Chondrocyte (in vitro differentiated cells): ENCODE results near the gene HSD3B2. TPM values are rescaled to one million over a fixed set of nuclear protein-coding genes. Genes with fewer than 3 reads are reported as not detected.

ENCODE experiments used
- DNase-seq: peaks from one replicate; pipeline ENCODE4 v3.0.0; 2021; ENCODE audit warnings: mixed read lengths, low spot score
- H3K27ac Mint-ChIP-seq: one replicate; pipeline ENCODE4 v1.8.0; 2021; ENCODE audit warnings: mild to moderate bottlenecking, moderate library complexity, mixed read lengths; ENCODE audit not compliant: unreplicated experiment
- H3K27me3 Mint-ChIP-seq: 2 replicates; pipeline ENCODE4 v1.8.0; 2021; ENCODE audit warnings: low read depth, mixed read lengths
- H3K36me3 Mint-ChIP-seq: 2 replicates; pipeline ENCODE4 v1.8.0; 2021; ENCODE audit warnings: low read depth, mixed read lengths
- H3K4me1 Mint-ChIP-seq: 2 replicates; pipeline ENCODE4 v1.8.0; 2021; ENCODE audit warnings: low read depth, mild to moderate bottlenecking, mixed read lengths
- H3K4me3 Mint-ChIP-seq: one replicate; pipeline ENCODE4 v1.8.0; 2021; ENCODE audit warnings: mild to moderate bottlenecking, moderate library complexity, mixed read lengths; ENCODE audit not compliant: unreplicated experiment
- H3K9me3 Mint-ChIP-seq: 2 replicates; pipeline ENCODE4 v1.8.0; 2021; ENCODE audit warnings: low read depth, mixed read lengths
- total RNA-seq: library from RNA; stranded (reverse); gene quantifications from 3 replicates; pipeline ENCODE4 v1.2.1, GENCODE V29; 2021
- TF ChIP-seq, protein P1 (sequence below): fragments of 200-600 bp; sonication (generic); IDR thresholded peaks from 2 replicates; pipeline ENCODE4 v1.5.0; 2021; ENCODE audit warnings: antibody characterized with exemption, mild to moderate bottlenecking, moderate library complexity

Gene HSD3B2
- total RNA-seq, 1 donor from 2014 or later = not detected

GRCh38 chr1:119428991-119429390 is 14.0 kb downstream of the HSD3B2 start:
- H3K27me3 Mint-ChIP-seq = peaks cover 29% of the 10 kb centered on the region
- H3K27ac Mint-ChIP-seq = no peak overlapping the region
- H3K36me3 Mint-ChIP-seq = no peaks in the 10 kb centered on the region

GRCh38 chr1:119429687-119430086 is 14.7 kb downstream of the HSD3B2 start:
- no peak for DNase-seq
- Mint-ChIP-seq H3K27ac (no peak overlapping the region), H3K9me3 (no peaks in the 10 kb centered on the region), H3K4me3 (no peak overlapping the region), H3K27me3 (peaks cover 29% of the 10 kb centered on the region), H3K4me1 (no peaks in the 10 kb centered on the region), H3K36me3 (no peaks in the 10 kb centered on the region)
- TF ChIP-seq, protein P1, sequence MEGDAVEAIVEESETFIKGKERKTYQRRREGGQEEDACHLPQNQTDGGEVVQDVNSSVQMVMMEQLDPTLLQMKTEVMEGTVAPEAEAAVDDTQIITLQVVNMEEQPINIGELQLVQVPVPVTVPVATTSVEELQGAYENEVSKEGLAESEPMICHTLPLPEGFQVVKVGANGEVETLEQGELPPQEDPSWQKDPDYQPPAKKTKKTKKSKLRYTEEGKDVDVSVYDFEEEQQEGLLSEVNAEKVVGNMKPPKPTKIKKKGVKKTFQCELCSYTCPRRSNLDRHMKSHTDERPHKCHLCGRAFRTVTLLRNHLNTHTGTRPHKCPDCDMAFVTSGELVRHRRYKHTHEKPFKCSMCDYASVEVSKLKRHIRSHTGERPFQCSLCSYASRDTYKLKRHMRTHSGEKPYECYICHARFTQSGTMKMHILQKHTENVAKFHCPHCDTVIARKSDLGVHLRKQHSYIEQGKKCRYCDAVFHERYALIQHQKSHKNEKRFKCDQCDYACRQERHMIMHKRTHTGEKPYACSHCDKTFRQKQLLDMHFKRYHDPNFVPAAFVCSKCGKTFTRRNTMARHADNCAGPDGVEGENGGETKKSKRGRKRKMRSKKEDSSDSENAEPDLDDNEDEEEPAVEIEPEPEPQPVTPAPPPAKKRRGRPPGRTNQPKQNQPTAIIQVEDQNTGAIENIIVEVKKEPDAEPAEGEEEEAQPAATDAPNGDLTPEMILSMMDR = no peak

More at GRCh38 chr1:119428991-119429390, 14.0 kb downstream of the HSD3B2 start:
- TF ChIP-seq, protein P1 = no peak
- Mint-ChIP-seq H3K9me3 (no peaks in the 10 kb centered on the region), H3K4me1 (no peaks in the 10 kb centered on the region), H3K4me3 (no peak overlapping the region)
- DNase-seq = no peak

DNA sequence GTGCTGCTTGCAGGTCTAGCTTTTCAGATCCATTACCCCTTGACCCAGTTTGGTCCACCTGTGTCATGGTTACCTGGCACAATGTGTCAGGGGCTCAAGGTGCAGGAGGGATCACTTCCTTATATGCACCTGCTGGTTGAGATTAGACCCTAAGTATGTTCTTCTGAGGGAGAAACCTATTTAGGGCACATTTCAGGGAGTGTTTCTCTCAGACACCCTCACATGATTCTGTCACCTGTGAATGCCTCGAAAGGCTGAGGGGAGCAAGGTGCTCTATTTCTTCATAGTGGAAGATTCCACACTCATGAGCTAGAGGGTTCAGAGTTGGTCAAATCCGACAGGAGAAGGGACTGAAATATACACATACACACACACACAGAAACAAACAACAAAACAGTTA is 15.5 kb downstream of the HSD3B2 start:
- H3K36me3 Mint-ChIP-seq = no peaks in the 10 kb centered on the region
- H3K4me3 Mint-ChIP-seq = no peak overlapping the region
- no peak overlapping the region for H3K27ac Mint-ChIP-seq
- no peaks in the 10 kb centered on the region for H3K9me3 Mint-ChIP-seq
- H3K4me1 Mint-ChIP-seq = no peaks in the 10 kb centered on the region
- TF ChIP-seq, protein P1 = no peak
- DNase-seq = no peak
- peaks cover 29% of the 10 kb centered on the region for H3K27me3 Mint-ChIP-seq

DNA sequence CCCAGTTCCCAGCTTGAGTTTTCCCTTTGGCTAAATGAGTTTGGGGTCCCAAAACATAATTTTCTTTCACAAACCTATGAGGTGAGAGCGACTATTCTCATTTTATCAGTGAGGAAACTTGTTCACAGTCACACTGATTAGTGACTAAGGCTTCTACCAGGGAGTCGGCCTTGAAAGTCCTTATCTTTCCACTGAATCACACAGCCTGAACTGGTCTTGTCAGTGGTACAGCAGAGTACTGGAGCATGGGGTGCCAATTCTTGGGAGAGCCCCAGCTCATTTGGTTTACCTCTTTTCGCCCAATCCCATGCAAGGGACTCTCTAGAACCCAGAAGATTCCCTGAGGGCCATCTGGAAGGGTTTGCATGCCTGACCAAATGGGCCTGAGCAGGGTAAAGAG is 16.9 kb downstream of the HSD3B2 start:
- Mint-ChIP-seq H3K27me3 (peaks cover 29% of the 10 kb centered on the region), H3K36me3 (no peaks in the 10 kb centered on the region), H3K4me3 (no peak overlapping the region), H3K4me1 (no peaks in the 10 kb centered on the region), H3K27ac (no peak overlapping the region), H3K9me3 (no peaks in the 10 kb centered on the region)
- TF ChIP-seq, protein P1 = no peak
- DNase-seq = no peak

GRCh38 chr1:119435052-119435451 is 20.1 kb downstream of the HSD3B2 start:
- no peaks in the 10 kb centered on the region for H3K9me3 Mint-ChIP-seq
- H3K36me3 Mint-ChIP-seq = no peaks in the 10 kb centered on the region
- no peak for DNase-seq
- TF ChIP-seq, protein P1 = no peak
- no peak overlapping the region for H3K4me3 Mint-ChIP-seq
- no peaks in the 10 kb centered on the region for H3K4me1 Mint-ChIP-seq
- no peak overlapping the region for H3K27ac Mint-ChIP-seq
- H3K27me3 Mint-ChIP-seq = peaks cover 32% of the 10 kb centered on the region
